GM18526 (cell line): Measurements from ENCODE around the gene GOLGA6L7.
"Not testable (repeated sequence)": the region's sequence is repeated elsewhere in the genome, so short reads cannot be mapped to it uniquely, and the experiment has no call there.

Source experiments
- POLR2A ChIP-seq: IDR thresholded peaks from 3 replicates; pipeline ENCODE4 v1.6.1; 2011; ENCODE audit not compliant: insufficient read length; ENCODE audit errors: extremely low read depth

GOLGA6L7 gene

GRCh38 chr15:28848521-28848920 lies at the start of gene GOLGA6L7:
GOLGA6L7 (minus strand) TSS chr15:28848644; CDS start chr15:28848549, 95 bp downstream.
- TF ChIP-seq POLR2A = not testable (repeated sequence)

GRCh38 chr15:28897861-28898585 lies 49.6 kb upstream of the GOLGA6L7 start:
- TF ChIP-seq POLR2A = no peak

GRCh38 chr15:28896951-28897350 lies 48.5 kb upstream of the GOLGA6L7 start:
- TF ChIP-seq POLR2A = no peak

GRCh38 chr15:28895566-28895965 lies 47.1 kb upstream of the GOLGA6L7 start:
- no peak for TF ChIP-seq POLR2A

GRCh38 chr15:28895146-28895545 lies 46.7 kb upstream of the GOLGA6L7 start:
- no peak for TF ChIP-seq POLR2A

- TF ChIP-seq POLR2A = no peak
Observed at GRCh38 chr15:28894631-28895030, 46.2 kb upstream of the GOLGA6L7 start.

- TF ChIP-seq POLR2A = no peak
Observed at GRCh38 chr15:28892789-28893610, 44.6 kb upstream of the GOLGA6L7 start.

GRCh38 chr15:28891588-28891987 lies 43.1 kb upstream of the GOLGA6L7 start:
- TF ChIP-seq POLR2A = no peak

GRCh38 chr15:28890711-28891495 lies 42.5 kb upstream of the GOLGA6L7 start:
- no peak for TF ChIP-seq POLR2A

- TF ChIP-seq POLR2A = no peak
Observed at GRCh38 chr15:28889346-28889745, 40.9 kb upstream of the GOLGA6L7 start.

- TF ChIP-seq POLR2A = no peak
Observed at GRCh38 chr15:28888900-28889299, 40.5 kb upstream of the GOLGA6L7 start.

- no peak for TF ChIP-seq POLR2A
Observed at GRCh38 chr15:28888302-28888894, 40.0 kb upstream of the GOLGA6L7 start.

- no peak for TF ChIP-seq POLR2A
Observed at GRCh38 chr15:28887339-28888174, 39.1 kb upstream of the GOLGA6L7 start.
